HG02870 (cell line): Measurements from ENCODE around the gene GRIN3B.

Source experiments
- ATAC-seq: cut with Tn5 transposase; IDR thresholded peaks from one replicate; pipeline ENCODE4 v1.9.1; 2021; ENCODE audit warnings: mild to moderate bottlenecking, moderate library complexity; ENCODE audit not compliant: unreplicated experiment

GRIN3B gene

DNA sequence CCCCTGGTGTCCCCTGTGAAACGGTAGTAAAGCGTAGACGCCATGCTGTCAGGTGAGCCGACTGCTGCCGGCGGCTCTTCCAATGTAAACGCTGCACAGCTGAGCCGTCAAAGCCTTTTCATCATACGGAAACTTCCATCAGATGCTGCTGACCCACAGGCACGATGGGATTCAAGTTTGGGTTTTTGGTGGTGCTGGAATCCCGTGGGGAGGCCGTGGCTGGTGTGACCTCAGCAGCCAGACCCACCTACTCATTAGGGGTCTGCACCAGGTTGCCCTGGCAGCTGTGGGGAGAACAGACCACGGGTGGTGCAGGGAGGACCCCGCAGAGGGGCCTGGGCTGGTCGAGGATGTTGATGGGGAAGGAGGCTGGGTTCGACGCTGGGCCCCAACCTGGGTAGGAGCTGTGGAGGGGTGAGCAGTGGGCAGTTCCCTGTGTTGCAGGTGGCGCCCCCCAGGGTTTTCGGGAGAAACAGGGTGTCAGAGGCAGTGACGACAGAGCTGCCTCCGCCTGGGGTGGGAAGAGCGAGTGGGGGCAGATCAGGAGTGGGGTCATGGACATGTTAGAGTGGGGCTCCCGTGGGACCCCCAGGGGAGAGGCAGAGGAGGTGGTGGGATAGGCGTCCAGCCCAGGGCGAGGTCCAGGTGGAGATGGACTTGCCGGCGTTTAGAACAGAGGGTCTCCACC is 6.6 kb downstream of the GRIN3B start:
- no peak for ATAC-seq

- no peak for ATAC-seq
Observed at GRCh38 chr19:1007399-1008251, 7.4 kb downstream of the GRIN3B start.

DNA sequence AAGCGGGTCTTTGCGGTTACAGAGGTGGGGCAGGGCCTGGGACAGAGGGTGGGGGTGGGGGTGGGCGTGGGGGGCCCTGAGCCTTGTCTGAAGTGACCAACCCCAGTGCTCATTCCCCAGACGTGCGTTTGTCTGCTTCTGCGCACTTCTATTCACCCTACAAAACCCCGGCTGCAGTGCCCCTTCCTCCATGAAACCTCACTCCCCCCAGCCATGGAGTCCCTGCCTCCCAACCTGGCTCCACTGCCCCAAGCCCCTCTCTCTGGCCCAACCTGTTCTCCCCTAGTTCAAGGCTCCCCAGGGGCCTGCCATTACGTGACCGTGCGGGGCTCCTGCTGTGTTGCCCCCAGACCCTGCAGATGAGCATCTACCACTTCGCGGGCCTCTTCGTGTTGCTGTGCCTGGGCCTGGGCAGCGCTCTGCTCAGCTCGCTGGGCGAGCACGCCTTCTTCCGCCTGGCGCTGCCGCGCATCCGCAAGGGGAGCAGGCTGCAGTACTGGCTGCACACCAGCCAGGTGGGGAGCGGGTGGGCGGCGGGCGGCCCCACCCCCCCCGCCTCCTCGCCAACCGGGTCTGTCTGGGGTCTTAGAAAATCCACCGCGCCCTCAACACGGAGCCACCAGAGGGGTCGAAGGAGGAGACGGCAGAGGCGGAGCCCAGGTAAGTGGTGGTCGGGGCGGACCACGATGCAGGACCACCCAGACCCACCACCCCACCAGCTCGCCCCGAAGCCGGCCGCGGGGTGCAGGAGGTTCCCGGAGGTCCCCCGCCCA is 8.2 kb downstream of the GRIN3B start:
- ATAC-seq: no peak

GRCh38 chr19:1009041-1009980 is 9.1 kb downstream of the GRIN3B start:
- no peak for ATAC-seq

GRCh38 chr19:1009981-1010538 is 9.8 kb downstream of the GRIN3B start:
- no peak for ATAC-seq

GRCh38 chr19:1010586-1011510 is 10.6 kb downstream of the GRIN3B start:
- ATAC-seq: no peak

DNA sequence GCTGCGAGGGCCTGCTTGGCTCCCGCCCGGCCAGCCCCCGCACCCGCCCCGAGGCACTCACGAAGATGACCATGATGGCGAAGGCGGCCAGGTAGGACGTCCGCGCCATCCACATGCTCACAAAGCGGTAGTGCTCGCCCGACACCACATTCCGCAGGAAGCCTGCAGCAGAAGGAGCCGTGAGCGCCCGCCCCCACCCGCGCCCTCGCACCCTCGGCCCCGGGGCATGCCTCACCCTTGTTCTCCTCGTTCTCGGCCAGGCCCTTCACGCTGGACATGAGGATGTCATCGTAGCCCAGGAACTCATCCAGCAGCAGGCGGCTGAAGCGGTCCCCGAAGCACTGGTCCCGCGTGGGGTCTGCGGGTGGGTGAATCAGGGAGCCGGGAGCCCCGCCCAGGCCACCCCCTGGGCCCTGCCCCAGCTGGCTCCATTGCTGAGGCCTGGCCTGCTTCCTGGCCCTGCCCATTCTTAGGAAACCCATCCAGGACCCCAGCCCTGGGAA is 11.7 kb downstream of the GRIN3B start:
- ATAC-seq: no peak

- ATAC-seq: no peak
Observed at GRCh38 chr19:1012334-1012733, 12.1 kb downstream of the GRIN3B start.

DNA sequence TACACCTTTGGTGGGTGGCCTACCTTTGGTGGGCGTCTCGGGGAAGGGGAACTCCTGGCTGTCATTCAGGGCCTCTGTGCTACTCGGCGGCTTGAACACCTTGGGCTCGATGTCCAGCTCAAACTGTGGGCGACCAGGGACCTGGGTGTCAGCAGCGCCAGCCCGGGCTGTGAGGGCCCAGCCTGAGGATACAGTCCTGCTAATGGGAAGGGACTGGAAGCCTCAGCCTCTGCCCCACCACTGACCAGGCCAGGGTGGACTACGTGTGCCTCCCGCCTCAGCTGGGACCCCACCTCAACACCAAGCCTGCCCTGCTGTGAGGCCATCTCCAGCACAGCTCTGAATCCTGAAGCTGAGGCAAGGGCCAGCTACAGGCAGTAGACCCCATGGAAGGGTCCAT is 13.0 kb downstream of the GRIN3B start:
- ATAC-seq: no peak

DNA sequence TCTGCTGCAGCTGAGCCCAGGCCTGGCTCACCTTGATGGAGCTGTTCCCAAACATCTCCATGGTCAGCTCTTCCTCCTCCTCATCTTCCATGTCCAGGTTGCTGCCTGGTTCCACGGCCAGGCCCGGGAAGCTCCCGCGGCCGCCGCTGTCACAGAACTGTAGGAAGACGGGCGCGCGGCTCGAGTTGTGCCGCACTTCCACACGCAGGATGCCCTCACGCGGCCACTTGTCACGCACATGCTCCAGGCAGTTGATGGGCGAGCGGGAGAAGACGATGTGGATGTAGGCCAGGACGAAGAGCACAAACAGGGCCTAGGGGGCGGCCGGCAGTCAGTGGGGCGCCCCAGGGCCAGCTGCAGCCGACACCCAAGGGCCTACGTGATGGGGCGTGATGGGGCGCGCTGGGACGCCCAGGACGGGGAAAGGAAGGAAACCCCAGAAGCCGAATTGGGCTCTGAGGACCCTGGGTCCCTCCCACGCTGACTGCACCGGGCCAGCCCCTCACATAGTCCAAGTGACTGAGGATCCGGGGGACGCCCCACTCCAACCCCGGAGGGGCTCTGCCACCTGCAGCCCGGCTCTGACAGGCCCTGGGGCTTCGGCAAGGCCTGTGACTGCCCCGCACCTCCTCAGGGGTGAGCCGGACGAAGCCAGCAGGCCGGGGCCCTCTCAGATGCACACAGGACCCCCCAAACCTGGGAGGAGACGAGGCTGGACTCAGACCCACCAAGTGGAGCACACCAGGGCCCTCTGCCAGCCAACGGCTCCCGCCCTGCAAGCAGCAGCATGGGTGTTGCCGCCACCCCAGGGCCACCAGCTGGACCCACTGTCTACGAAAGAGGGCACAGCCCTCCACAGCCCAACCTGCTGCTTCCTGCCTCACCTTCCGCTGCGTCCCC is 14.2 kb downstream of the GRIN3B start:
- no peak for ATAC-seq

DNA sequence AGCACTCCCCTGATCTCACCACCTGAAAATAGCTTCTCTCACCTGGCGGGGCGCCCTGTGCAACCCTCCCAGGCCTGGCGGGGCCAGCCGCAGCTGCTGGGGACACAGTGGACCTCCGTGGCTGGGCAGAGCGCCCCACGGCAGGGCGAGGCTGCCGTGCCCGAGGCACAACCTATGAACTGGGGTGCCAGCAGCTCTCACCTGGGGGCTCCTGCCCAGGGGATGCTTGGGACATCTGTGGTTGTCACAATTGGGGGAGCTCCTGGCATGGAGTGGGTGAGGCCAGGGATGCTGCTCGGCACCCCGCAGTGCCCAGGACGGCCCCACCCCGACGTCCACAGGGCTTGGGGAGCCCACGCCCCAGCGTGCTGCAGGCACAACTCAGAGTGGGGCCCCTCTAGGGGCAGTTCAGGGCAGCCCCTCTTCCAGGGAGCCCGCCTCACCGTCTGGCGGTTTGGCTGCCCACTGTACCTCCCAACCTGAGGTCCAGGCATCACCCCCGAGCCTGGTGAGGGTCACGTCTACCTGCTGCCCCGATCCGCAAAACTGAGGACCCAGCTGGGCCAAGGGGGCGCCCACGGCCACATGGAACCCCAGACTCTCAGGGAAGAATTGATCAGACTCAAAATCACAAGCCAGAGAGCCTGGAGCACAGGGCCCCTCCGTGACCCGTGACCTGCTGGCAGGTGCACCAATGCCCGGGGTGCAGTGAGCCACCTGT is 15.0 kb downstream of the GRIN3B start:
- ATAC-seq: no peak

- ATAC-seq: no peak
Observed at GRCh38 chr19:1015782-1016646, 15.8 kb downstream of the GRIN3B start.

- ATAC-seq: no peak
Observed at GRCh38 chr19:1016647-1017114, 16.5 kb downstream of the GRIN3B start.

DNA sequence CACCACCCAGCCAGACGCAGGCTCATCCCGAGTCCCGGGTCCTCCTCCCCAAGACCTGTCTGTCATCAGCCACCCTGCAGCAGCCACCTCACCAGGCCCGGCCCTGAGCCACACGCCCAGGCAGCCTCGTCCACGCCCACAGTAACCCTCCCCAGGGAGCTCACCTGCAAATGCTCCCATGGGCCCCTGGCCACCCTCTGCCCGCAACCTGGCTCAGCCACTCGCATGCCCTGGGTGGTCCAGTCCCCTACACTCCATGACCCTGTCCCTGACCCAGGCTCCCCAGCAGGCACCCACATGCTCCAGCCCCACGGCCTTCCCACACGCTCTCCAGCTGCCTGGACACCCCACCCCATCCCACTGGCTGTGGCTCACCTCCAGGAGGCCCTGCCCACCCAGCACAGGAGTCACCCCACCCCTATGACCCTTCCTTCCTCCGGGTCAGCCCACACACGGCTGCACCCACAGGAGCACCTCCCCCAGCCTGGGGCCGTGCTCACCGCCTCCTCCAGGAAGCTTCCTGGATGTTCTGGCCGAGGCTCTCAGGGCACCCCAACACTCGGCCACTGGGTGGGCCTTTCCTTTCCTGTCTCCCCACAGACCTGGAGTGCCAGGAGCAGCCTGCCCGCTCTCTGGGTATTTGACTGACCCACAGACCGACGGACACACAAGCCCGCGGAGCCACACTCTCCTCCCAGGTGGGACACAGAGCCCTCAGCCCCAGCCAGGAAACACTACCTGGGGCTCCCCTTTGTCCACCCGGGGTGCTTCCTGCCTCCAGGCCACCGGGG is 17.1 kb downstream of the GRIN3B start:
- ATAC-seq: no peak

DNA sequence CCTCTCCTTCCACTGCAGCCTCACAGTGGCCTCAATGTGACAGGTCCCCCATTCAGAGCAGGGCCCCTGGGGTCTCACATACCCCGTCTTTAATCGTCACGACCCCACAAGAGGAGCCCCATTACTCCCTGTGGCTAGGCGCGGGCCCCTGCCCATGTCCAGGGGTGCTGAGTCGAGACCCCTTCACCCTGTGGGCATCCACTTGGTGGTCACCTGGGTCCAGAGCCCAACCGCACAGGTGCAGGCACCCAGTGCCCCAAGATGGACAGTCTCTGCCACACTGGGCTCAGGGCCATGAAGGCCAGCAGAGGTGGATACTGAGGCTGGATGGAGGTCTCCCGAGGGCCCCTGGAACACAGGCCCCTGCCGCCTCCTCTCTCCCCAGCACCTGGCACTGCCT is 17.7 kb downstream of the GRIN3B start:
- no peak for ATAC-seq
